NOMO-1 (cell line): ENCODE results near the gene PCIF1.

Source experiments
- DNase-seq, 2 experiments: peaks; one replicate each; lab custom pipeline; 2025; ENCODE audit not compliant: unreplicated experiment in 2 of 2; lab: John Stamatoyannopoulos, UW

PCIF1 gene

DNA sequence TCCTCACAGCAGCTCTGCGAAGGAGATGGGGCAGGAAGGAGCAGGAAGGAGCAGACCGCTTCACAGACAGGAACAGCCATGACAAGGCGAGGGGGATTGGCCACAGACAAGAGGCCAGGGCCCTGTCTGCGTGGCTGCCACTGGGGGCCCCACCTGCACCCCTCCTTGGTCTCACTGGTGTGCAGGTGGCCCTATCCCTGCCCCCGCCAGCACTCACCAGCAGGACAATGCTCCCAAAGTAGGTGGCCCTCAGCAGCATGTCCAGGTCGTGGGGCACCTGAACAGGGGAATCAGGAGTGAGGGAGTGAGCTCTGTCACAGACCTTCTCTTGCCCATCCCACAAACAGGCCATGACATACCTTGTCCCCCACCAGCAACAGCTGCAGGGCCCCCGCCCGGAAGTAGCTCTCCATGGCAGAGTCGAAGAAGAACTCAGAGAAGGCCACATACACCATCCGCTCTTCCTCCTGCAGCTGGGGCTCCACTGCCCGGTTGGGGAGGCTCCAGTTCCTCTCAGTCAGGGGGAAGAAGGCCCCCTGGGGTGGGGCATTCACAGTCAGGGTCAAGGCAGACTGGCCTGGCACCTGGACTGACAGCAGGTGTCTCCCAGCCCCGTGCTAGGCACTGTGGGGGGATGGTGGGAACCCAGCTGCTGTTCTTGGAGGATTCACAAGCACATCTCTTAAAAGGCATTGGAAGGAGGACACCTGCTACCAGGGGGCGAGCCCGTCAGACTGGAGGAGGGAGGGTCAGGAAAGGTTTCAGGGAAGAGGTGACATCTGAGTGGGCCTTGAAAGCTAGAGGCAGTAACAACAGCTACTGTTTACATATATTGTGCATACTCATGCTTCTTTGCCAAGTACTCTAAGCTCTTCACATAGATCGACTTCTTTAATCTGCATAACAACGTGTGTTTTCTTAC lies 29.6 kb upstream of the PCIF1 start:
- no peak for DNase-seq

GRCh38 chr20:45905505-45906079 lies 28.9 kb upstream of the PCIF1 start:
- DNase-seq: no peak

DNA sequence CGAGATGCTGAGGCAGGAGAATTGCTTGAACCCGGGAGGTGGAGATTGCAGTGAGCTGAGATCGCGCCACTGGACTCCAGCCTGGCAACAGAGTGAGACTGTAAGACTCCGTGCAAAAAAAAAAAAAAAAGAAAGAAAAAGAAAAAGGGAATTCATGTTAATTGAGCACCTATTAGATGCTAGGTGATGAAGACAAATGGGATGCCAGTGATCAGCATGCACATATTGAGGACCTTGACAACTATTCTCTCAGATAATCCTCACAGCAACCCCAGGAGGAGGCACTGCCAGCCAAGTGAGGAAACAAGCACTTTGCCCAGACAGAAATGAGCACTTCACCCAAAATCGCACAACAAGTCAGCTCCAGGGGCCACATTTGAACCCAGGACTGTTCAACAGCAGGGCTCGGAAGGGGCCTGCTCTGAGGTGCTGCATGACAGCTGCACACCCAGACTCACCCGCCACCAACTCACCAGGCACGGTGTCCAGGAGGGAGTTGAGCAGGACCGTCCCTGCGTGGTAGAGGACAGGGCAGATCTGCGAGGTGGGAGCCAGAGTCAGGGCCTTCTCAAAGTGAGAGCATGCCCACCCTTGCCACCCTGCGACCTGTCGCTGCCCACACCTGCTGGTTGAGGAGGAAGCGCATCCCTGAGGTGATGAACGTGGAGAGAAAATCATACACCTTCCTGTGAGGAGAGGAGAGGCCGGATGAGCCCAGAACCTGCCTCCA lies 27.1 kb upstream of the PCIF1 start:
- no peak for DNase-seq

DNA sequence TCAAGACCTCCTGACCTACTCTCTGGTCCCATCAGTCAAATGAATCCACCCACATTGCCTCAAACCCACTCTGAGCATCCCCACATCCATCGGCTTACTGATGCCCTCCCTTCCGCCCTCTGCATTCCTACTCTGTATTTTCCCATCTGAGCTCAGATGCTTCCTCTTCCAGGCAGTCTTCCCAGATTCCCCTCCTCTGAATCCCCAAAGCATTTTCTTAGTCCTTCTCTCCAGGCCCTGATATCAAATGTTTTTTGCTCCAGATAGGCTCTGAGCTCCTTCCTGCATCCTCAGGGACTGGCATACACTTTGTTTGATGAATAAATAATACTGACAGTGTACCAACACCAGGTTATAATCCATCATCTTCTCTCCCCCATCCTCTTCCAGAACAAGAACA lies 26.4 kb upstream of the PCIF1 start:
- no peak for DNase-seq

DNA sequence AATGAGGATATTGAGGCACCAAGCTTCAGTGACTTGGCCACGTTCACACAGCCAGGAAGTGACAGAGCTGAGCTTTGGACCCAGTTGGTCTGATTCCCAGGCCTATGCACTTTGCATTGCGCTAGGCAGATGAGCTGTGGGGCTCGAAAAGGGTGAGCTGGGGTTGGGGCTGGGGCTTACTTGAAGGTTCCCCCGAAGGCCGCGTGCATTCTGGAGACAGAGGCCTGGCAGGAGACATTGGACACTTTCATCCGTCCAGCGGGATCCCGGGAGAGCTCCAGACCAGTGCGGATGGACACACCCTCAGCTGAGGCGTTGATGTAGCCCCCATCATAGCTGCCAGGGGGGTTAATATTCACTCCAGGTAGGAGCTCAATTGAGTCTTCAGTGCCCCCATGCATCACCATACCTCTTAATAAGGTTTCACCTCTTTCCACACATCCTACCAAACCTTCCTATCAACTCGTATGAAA lies 25.1 kb upstream of the PCIF1 start:
- DNase-seq: no peak

- peak; percentile 6 to 26 for DNase-seq
These were observed 24.4 kb upstream of the PCIF1 start for GRCh38 chr20:45909817-45910669.

GRCh38 chr20:45910670-45911485 lies 23.6 kb upstream of the PCIF1 start:
- peak; percentile 99 for DNase-seq

- no peak for DNase-seq
These were observed 22.8 kb upstream of the PCIF1 start, which contains the start of gene PLTP for GRCh38 chr20:45911486-45912343. TSS of gene PLTP (minus strand) at chr20:45912155. CDS start at chr20:45911452, 703 bp downstream.

DNA sequence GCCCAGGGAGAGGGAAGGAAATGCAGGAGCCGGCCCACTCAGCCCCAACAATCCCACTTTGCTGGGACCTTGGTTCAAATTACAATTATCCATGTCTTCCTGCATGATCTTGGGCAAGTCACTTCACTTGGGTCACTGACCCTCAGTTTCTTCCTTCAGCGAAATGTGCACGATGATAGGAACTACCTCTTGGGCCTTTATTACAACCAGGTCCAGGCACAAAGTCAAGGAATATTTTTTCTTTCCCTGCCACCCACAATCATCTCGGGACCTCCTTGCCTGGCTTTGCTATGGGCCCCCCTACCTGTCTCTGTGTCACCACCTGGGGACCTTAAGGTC lies 22.2 kb upstream of the PCIF1 start:
- DNase-seq: no peak

DNA sequence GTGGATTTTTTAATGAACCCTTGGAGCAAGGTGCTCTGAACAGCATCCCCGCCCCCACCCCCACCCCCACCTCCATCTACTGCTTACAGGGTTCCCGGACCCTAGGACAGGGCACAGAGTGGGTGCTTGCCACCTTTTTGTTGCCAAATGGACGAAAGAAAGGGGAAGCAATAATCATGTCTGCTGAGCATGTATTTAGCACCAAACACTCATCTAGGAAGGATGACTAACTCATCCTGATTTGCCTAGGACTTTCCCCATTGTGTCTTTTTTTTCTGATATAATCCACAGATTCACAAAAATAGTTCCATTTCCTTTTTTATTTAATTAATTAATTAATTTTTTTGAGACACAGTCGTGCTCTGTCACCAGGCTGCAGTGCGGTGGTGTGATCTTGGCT lies 21.4 kb upstream of the PCIF1 start:
- DNase-seq: peak; percentile 7 to 14

DNA sequence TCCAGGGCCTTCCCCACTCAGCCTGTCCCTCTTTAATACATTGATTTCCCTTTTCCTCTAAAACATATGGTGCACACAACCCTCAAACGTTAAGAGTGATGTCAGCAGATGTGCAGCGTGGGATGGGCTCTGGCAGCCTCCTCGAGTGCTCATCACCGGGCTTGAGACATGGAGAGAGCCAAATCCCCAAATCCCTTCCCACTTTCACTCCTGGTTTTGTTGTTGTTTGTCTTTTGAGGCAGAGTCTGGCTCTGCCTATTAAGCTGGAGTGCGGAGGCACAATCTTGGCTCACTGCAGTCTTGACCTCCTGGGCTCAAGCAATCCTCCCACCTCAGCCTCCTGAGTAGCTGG lies 16.7 kb upstream of the PCIF1 start:
- DNase-seq: no peak

DNA sequence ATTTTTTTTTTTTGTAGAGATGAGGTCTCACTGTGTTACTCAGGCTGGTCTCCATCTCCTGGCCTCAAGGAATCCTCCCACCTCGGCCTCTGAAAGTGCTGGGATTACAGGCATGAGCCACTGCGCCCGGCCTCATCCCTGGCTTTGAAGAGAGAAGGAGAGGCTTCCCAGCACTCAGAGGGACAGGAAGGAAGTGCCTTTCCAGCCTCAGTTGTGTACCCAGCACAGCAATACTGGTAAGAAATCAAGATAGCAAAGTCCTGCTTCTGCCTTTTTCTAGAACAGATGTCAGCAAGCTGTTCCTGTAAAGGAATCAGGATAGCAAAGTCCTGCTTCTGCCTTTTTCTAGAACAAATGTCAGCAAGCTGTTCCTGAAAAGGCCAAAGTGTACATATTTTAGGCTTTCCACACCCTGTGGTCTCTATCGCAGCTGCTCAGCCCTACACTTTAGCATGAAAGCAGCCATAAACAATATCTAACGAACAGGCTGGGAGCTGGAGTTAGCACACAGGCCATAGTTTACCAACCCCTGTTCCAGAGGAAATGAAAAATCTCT lies 16.2 kb upstream of the PCIF1 start:
- DNase-seq: peak in 1 of 2 experiments; percentile 7

DNA sequence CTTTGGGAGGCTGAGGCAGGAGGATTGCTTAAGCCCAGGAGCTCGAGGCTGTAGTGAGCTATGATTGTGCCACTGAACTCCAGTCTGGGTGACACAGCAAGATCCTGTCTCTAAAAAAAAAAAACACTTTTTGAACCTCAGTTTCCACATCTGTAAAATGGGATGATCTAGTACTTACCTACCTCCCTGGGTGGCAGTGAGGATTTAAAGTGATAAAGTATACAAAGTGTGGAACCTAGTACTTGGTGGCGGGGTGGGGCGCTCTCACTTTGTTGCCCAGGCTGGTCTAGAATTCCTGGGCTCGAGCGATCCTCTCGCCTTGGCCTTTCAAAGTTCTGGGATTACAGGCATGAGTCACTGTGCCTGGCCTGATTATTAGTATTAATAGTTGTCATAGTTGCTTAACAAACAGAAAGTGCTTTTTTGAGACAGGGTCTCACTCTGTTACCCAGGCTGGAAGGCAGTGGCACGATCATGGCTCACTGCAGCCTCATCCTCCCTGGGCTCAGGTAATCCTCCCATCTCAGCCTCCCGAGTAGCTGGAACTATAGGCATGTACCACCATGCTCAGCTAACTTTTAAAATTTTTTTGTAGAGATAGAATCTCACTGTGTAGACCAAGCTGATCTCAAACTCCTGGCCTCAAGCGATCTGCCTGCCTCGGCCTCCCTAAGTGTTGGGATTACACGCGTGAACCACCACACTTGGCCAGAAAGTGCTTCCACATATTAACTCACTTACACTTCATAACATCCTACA lies 15.5 kb upstream of the PCIF1 start:
- DNase-seq: no peak

DNA sequence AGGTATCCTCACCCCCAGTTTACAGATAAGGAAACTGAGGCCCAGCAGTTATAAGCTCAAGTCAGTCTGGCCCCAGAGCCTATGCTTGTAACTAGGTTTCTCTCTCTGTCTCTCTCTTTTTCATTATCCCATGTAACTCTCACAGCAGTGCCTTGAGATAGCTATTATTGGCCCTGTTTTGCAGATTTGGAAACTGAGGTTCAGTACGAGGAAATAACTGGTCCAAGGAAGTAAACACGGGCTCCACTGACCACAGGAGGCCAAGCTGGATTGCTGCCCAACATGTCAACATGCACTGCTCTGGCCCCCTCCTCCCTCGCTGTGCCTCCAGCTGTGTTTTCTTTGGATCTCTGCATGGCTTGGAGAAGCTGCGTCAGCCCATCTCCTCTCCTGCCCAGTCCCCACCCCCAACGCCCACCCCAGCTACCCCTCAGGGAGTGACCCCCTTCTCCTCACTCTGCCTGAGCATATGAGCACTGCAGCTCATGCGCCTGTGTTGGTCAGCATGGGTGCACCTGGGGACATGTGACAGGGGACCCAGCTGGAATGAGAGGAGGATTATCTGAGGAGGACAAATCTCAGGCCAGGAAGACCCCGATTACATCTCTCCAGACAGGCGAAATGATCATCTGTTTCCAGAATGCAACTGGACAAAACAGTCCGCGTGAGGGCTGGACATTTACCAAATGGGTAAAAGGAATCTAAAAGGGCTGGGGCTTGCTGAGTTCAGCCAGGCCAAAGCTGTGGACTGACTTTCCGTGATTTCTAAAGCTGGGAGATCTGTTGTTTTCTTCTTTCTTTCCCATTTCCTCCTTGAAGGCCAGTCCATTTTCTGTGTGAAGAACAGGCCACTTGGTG lies 14.7 kb upstream of the PCIF1 start:
- no peak for DNase-seq

GRCh38 chr20:45920462-45921336 lies 13.8 kb upstream of the PCIF1 start:
- peak in 1 of 2 experiments; percentile 10 for DNase-seq
